Keratinocyte (primary cell): ENCODE measurements around the gene ABCC3.

ENCODE experiments used
- CTCF ChIP-seq, 3 experiments: IDR thresholded peaks in 1 of 3; conservative IDR thresholded peaks in 1 of 3; optimal IDR thresholded peaks in 1 of 3; 2 replicates in 2 of 3; 3 replicates in 1 of 3; pipeline versions ENCODE3 to v1.5.1; 2011; ENCODE audit warnings: low read length in 3 of 3, mild to moderate bottlenecking in 3 of 3, moderate library complexity in 2 of 3, control low read depth in 1 of 3, inconsistent platforms in 1 of 3; ENCODE audit not compliant: insufficient read depth in 2 of 3; ENCODE audit errors: extremely low read depth in 1 of 3
- EZH2 ChIP-seq: IDR thresholded peaks from one replicate; pipeline ENCODE4 v1.6.1; 2012; ENCODE audit warnings: inconsistent platforms, mild to moderate bottlenecking, low read length, moderate library complexity

- TF ChIP-seq CTCF (optimal IDR thresholded peaks at IDR 0.05 in 1 of 3, IDR thresholded peaks at IDR 0.05 in 1 of 3, conservative IDR thresholded peaks at IDR 0.05 in 1 of 3; ENCODE audit: extremely low read depth in 1 of 3, insufficient read depth in 2 of 3, low read length in 3 of 3) (no peak), EZH2 (no peak)
Observed at GRCh38 chr17:50689956-50690886, 55.5 kb downstream of the ABCC3 start.
